HL-60/S4 treated with phorbol 12-myristate 13-acetate at 8.2 ng/mL for 4 days and 3 days (cell line): ENCODE measurements around the gene GLRA3.
"Not testable (repeated sequence)": the region's sequence is repeated elsewhere in the genome, so short reads cannot be mapped to it uniquely, and the experiment has no call there.

Experiments
- in situ Hi-C: fragments of 300-500 bp; cut with MboI; formaldehyde crosslinking; loops from 2 replicates; pipeline ENCODE4 v1.15.0; 2022; ENCODE audit warnings: low sequenced_read_pairs

GLRA3 gene

DNA sequence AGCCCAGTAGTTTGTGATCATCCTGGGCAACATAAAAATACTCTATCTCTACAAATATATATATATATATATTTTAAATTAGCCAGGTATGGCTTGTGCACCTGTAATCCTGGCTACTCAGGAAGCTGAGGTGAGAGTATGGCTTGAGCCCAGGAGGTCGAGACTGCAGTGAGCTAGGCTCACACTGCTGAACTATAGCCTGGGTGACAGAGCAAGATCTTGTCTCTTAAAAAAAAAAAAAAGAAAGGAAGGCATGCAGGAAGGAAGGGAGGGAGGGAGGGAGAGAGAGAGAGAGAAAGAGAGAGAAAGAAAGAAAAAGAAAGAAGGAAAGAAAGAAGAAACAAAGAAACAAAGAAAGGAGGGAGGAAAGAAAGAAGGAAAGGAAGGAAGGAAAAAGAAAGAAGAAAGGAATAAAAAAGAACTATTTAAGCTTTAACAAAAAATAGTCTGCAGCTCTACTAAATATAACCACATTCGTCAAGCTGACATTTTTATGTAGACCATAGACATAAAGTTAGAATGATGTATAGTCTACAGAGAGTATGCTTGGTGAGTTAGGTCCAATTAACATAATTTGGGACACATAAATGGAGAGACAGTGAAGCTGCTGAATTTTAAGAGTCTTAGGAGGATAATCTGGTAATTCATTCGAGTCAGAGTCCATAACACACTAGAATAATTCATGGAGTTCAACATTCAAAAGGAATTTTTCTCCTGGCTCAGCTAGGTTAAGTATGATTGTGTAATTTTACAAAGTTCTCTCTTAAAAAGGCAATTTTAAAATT, 111.9 kb downstream of the GLRA3 start:
- in situ Hi-C loops = no loop called here

DNA sequence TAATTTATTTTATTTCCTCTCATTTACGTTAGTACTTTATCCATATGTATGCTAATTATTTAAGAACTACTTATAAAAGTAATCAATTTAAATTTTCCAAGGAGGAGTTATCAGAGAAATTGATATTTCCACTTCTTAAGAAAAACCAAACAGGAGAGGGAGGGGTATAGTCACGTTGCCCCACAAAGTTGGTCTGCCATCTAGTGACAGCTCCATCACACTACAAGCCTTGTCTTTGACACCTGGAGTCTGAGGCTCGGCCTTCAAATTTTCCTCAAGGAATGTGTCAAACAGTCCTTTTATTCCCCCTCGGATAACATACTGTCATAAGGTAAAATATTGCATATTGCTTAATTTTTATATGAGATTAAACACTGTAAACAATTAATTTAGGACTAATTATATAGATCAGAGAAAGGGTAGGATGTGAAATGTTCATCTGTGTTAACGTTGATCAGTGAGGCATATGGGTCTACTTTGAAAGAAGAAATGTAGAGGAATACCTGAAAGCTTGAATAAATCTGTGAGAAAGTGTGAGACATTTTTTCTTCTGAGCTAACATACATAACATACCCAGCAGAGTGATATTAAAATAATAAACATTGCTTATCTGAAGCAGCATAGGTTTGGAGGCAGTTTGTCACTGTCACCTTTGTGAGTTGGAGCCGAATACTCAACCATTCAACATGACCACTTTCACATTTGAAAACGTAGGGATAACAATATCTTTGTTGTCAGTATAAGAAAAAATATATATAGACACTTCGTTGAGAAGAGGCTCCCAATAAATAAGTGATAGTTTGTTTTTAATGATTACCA, 114.4 kb downstream of the GLRA3 start:
- in situ Hi-C loops = no loop called here

GRCh38 chr4:174713821-174714220, 115.2 kb downstream of the GLRA3 start:
- in situ Hi-C loops = no loop called here

- in situ Hi-C loops = no loop called here
Observed at GRCh38 chr4:174713181-174713580, 115.9 kb downstream of the GLRA3 start.

DNA sequence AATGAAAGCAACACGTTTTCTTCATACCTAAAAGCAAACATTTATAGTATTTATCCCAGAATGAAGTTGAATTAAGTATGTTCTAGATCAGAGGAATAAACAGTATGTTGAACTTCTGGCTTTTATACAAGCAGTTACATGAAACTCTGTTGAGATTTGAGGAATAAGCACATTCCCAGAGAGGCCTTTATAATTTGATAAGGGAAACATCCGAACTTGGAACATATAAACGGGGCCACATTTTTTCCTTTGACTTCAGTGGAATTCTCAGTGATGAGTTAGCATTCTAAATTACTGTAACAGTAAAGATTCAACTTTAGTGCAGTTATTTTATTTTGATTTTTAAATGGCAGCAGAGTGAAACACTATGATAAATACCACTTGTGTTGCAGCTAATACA, 119.5 kb downstream of the GLRA3 start:
- in situ Hi-C loops = no loop called here

DNA sequence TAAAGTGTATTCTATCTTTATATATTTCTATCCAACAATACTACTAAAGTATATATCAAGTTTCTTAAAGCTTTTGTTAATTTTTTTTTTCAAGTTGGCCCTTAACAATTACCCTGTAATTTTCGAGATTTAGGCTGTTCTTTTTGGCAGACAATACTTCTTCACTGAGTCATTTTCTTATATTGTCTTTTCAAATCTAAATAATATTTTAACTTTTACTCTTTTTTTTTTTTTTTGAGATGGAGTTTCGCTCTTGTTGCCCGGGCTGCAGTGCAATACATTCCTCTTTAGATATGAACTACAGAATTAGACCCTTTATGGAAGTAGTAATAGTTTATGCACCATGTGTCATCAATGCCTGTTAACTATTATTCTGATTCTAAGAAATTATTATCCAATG, 120.7 kb downstream of the GLRA3 start:
- in situ Hi-C loops = no loop called here

GRCh38 chr4:174707902-174708301, 121.1 kb downstream of the GLRA3 start:
- in situ Hi-C loops = no loop called here

- in situ Hi-C loops = no loop called here
Observed at GRCh38 chr4:174707051-174707676, 121.9 kb downstream of the GLRA3 start.

- in situ Hi-C loops = no loop called here
Observed at GRCh38 chr4:174702979-174703478, 126.0 kb downstream of the GLRA3 start.

- in situ Hi-C loops = no loop called here
Observed at GRCh38 chr4:174699654-174700053, 129.4 kb downstream of the GLRA3 start.

DNA sequence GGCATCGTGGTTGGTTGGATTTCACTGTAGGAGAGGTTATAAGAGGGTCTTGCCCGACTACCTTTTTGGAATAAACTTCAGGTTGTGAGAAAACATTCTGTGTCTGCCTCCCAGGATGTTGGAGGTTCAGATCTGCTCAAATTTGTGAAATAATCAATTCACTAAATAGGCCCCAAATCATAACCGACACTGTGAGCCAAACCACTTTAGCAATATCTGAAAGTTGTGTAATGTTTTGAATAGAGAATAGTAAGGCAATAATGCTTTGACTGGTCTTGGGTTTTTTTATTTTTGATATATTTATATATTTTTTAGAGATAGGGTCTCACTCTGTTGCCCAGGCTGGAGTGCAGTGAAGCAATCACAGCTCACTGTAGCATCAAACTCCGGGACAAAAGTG, 131.2 kb downstream of the GLRA3 start:
- in situ Hi-C loops = no loop called here

- in situ Hi-C loops = no loop called here
Observed at GRCh38 chr4:174697202-174697601, 131.8 kb downstream of the GLRA3 start.

- in situ Hi-C loops = no loop called here
Observed at GRCh38 chr4:174696657-174697056, 132.4 kb downstream of the GLRA3 start.

GRCh38 chr4:174691876-174692275, 137.2 kb downstream of the GLRA3 start:
- in situ Hi-C loops = not testable (repeated sequence)

- in situ Hi-C loops = no loop called here
Observed at GRCh38 chr4:174690665-174691064, 138.4 kb downstream of the GLRA3 start.

GRCh38 chr4:174689618-174690017, 139.4 kb downstream of the GLRA3 start:
- in situ Hi-C loops = no loop called here

DNA sequence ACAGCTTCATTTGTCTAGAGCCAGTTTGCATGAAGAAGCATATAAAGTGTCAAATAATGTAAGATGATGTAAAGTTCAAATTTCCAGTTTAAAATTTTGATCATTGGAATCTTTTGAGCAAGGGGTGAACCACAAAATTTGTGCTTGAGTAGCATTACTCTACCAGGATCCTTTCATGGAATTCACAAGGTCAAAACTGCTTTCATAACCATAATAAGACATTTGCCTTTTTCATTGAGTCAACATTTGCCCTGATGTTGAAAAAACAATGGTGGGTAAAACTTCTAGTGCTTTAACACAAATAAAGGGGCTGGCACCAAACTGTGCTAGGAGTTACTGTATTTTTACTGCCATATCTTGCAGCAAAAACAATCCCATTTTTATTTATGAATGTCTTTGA, 142.2 kb downstream of the GLRA3 start:
- in situ Hi-C loops = no loop called here

DNA sequence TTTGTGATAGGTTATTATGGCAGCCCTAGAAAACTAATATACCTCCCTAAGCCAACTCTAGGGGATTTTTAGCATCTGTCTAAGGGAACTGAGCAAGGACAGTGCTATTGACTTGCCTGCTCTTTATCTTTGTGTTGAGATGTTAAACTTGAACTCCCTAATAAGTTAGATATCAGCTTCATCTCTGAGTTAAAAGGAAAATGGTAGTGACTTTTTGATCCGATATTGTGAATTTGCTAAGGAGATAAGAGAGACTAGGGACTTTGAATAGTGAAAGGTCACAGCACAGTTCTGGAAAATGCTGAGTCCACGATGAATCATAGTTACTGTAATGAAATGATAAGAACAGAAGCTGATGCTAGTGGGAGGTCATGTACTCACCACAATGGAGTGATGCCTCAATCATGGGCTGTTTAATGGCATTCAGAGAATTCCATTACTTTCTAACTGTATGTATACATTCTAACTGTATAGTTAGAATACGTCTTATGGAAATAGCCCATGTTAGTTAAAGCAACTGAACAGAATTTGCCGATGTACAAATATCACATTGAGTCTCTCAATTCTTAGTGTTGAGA, 147.2 kb downstream of the GLRA3 start:
- in situ Hi-C loops = no loop called here

DNA sequence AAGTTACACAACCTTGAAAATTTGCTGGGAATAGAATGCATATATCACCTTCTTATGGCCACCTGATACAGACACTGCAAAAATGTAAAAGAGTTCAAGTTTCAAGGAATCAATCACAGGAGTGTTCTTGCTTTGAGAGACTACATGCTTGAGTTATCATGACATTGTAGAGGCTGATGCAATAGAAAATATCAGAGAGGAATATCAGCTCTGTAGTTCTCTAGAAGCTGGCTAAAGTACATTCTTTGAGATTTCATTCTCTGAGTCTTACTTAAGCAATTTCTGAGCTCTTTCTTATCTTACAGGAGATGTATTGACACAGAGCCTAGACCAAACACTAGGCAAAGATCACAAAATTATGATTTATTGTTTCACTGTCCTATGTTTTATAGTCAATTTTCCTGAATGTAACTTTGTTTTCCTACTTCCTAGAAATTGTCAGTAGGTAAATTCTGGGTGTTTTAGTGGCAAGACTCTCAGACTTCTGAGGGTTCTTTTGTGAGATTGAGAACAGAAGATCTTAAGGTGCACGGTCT, 154.7 kb downstream of the GLRA3 start:
- in situ Hi-C loops = no loop called here

DNA sequence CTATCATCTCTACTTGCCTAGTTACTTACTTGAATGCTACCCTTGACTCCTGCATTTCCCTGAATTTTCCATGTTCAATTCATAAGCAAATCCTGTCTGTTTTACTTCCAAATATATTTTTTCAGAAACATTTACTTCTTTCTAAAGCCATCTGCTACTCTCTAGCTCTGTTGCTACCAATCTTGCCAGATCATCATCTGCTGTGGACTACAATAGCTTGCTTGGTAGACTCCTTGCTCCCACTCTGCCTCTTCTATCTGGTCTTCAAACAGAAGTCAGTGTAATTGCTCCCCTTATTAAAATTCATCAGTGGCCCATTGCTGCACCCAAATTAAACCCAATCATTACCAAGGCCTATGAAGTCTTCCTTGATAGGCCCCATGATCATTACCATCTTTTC, 155.2 kb downstream of the GLRA3 start:
- in situ Hi-C loops = no loop called here

- in situ Hi-C loops = no loop called here
Observed at GRCh38 chr4:174672276-174672675, 156.8 kb downstream of the GLRA3 start.
